ENCODE data around the gene SNX10. TPM values are rescaled to one million over a fixed set of nuclear protein-coding genes. Genes with fewer than 3 reads are reported as not detected.

Gene SNX10
- total RNA-seq, 4 donors from 2014 or later: 0.87 to 5.2 (median 2.0) TPM

DNA sequence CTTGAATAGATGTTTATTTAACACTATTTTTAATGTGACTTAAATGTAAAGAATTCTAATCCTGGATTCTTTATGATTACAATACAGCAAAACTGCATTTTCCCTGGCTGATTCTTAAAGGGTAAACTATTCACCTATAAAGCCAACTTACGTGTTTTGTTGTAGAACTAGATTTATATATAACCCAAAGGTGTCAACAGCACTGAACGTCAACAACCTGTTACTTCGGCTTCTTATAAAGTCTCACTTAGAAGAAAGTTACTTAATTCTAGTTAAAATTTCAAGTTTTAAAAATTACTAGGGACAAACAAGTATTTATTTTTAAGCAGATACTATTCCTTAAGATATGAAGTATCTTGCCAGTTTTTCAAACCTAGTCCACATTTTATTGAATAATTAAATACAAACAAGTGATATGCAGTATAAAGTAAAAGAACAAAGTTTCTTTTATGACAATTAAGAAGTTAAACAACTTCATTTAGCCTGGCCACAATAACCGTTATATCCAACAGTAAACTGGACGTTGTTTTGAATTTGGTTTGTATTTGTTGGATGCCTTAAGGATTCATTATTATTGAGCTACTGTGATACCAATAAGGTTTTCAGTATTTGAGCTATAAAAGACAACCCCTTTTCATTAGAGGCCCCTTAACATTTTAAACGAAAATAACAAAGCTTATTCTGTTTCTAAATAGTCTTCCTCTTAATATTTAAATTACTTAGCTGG, 83.1 kb downstream of the SNX10 start:
- no peaks in the 10 kb centered on the region for H3K9me3 ChIP-seq
- H3K27ac ChIP-seq: no peak overlapping the region
- peaks cover 18% of the 10 kb centered on the region for H3K4me1 ChIP-seq
- H3K36me3 ChIP-seq: no peaks in the 10 kb centered on the region
- H3K27me3 ChIP-seq: peaks cover 93% of the 10 kb centered on the region
- no peak for DNase-seq (ENCODE audit: low spot score in 2 of 2)
- TF ChIP-seq, protein P1, sequence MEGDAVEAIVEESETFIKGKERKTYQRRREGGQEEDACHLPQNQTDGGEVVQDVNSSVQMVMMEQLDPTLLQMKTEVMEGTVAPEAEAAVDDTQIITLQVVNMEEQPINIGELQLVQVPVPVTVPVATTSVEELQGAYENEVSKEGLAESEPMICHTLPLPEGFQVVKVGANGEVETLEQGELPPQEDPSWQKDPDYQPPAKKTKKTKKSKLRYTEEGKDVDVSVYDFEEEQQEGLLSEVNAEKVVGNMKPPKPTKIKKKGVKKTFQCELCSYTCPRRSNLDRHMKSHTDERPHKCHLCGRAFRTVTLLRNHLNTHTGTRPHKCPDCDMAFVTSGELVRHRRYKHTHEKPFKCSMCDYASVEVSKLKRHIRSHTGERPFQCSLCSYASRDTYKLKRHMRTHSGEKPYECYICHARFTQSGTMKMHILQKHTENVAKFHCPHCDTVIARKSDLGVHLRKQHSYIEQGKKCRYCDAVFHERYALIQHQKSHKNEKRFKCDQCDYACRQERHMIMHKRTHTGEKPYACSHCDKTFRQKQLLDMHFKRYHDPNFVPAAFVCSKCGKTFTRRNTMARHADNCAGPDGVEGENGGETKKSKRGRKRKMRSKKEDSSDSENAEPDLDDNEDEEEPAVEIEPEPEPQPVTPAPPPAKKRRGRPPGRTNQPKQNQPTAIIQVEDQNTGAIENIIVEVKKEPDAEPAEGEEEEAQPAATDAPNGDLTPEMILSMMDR (IDR thresholded peaks at IDR 0.05): no peak
- TF ChIP-seq EP300 (IDR thresholded peaks at IDR 0.05): no peak
- no peak for TF ChIP-seq POLR2AphosphoS5 (IDR thresholded peaks at IDR 0.05)
- TF ChIP-seq POLR2A (IDR thresholded peaks at IDR 0.05): no peak
- no peak overlapping the region for H3K4me3 ChIP-seq
- WGBS: 84% methylated on average over 6 of the region's 6 CpGs

DNA sequence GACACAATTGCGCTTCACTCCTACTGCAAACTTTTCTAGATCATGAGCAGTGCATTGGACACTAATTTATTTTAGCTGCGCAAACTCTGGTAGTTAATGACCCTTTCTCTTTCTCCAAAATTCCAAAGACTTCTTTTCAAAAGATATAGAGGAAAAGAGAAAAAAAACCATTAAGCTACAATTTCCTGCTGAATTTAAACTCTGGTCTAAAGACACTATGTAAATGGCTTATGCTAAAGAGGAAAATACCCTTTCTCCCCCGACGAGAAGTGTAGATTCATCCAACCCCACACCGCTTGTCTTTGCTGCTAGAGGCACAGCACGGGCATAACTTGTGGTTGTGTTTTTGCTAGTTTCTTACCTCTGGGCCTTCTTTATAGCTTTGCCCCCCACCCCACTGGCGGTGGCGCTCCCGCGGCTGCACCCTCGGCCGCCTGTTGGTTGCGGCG, 84.1 kb downstream of the SNX10 start:
- no peaks in the 10 kb centered on the region for H3K36me3 ChIP-seq
- no peaks in the 10 kb centered on the region for H3K9me3 ChIP-seq
- TF ChIP-seq EP300 (IDR thresholded peaks at IDR 0.05): no peak
- TF ChIP-seq POLR2AphosphoS5 (IDR thresholded peaks at IDR 0.05): no peak
- TF ChIP-seq, protein P1 (IDR thresholded peaks at IDR 0.05): no peak
- no peak for TF ChIP-seq POLR2A (IDR thresholded peaks at IDR 0.05)
- H3K4me1 ChIP-seq: peaks cover 18% of the 10 kb centered on the region
- peaks cover 93% of the 10 kb centered on the region for H3K27me3 ChIP-seq
- 22% methylated on average over 14 of the region's 14 CpGs for WGBS
- no peak for DNase-seq (ENCODE audit: low spot score in 2 of 2)
- H3K27ac ChIP-seq: peak overlapping the region; percentile 45
- H3K4me3 ChIP-seq: peak overlapping the region; percentile 55

DNA sequence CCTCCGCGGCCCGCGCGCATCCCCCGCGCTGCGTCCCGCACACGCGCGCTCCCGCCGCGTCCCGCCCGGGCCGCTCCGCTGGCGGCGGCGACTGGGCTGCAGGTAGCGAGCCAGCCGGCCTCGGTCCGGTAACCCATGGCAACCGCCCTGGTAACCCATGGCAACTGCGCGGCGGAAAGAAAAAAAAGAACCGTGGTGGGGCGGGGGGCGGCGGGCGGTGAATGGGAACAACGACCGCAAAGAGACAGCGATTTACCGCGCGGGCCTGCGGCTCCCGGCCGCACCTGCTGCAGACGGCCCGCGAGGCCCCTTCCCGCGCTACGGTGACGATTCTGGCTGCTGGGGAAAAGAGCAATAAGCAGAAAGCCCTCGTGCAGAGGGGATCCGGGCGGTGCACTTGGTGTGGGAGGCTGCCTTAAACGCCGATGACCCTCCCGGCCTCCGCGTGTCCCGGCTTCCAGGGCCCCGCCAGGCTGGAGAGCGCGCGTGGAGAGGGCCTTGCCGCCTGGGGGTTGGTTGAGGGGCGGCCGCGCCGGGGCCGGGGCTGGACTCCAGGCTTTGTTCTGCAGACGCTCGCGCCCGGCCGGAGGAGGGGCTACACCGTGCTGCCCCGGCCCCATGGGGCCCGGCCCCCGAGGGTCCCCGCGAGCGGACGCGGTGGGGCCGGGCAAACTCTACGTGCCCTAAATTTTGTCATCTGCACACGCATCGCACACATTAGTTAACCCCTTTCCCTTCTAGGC, 84.7 kb downstream of the SNX10 start:
- peaks cover 93% of the 10 kb centered on the region for H3K27me3 ChIP-seq
- H3K4me3 ChIP-seq: peak overlapping the region; percentile 55
- no peak for DNase-seq (ENCODE audit: low spot score in 2 of 2)
- H3K9me3 ChIP-seq: no peaks in the 10 kb centered on the region
- no peaks in the 10 kb centered on the region for H3K36me3 ChIP-seq
- peak overlapping the region; percentile 45 for H3K27ac ChIP-seq
- peaks cover 18% of the 10 kb centered on the region for H3K4me1 ChIP-seq
- WGBS: 0% methylated on average over 5 of the region's 88 CpGs
- TF ChIP-seq, protein P1 (IDR thresholded peaks at IDR 0.05): no peak
- TF ChIP-seq POLR2A (IDR thresholded peaks at IDR 0.05) (no peak), POLR2AphosphoS5 (IDR thresholded peaks at IDR 0.05) (no peak), EP300 (IDR thresholded peaks at IDR 0.05) (no peak)

DNA sequence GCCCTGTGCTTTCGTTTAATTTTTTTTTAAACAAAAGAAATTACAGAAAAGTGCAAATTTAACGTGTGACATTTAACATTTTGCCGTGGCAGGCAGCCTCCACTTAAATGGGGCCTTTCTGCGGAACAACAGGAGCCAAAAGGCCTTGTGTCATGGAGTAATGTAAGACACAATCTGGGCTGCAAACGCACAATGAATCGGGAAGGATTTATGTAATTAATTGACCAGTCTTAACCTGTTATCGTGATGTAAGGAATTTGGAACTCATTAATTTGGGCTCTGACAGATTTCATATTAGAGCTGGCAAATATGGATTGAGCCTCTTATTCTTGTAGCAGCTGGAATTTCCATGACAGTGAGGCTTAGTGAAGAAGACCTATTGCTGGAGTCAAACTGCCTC, 86.4 kb downstream of the SNX10 start:
- no peak for TF ChIP-seq POLR2A (IDR thresholded peaks at IDR 0.05)
- TF ChIP-seq EP300 (IDR thresholded peaks at IDR 0.05): no peak
- TF ChIP-seq, protein P1 (IDR thresholded peaks at IDR 0.05): no peak
- TF ChIP-seq POLR2AphosphoS5 (IDR thresholded peaks at IDR 0.05): no peak
- H3K4me1 ChIP-seq: peaks cover 18% of the 10 kb centered on the region
- no peak overlapping the region for H3K4me3 ChIP-seq
- DNase-seq (ENCODE audit: low spot score in 2 of 2): no peak
- 62% methylated on average over 7 of the region's 7 CpGs for WGBS
- no peaks in the 10 kb centered on the region for H3K9me3 ChIP-seq
- no peak overlapping the region for H3K27ac ChIP-seq
- H3K27me3 ChIP-seq: peaks cover 90% of the 10 kb centered on the region
- H3K36me3 ChIP-seq: no peaks in the 10 kb centered on the region

DNA sequence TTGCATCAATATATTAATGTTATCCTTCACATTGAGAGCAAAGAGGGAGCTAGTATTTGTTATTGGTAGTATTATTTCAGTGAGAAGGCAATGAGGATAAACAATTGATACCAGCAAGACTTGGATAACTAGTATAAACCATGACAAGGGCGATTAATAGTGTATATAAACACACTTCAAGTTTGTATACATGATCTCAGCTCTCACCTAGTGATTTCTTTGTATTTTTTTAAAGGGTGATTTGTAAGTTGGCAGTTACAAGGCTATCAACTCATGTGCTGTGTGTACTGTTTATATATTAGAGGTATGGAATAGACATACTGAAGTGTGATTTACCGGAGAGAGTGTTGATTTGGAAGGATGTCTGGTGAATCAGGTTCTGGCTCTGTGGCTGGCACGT, 88.0 kb downstream of the SNX10 start:
- TF ChIP-seq, protein P1 (IDR thresholded peaks at IDR 0.05): no peak
- TF ChIP-seq POLR2A (IDR thresholded peaks at IDR 0.05) (no peak), POLR2AphosphoS5 (IDR thresholded peaks at IDR 0.05) (no peak), EP300 (IDR thresholded peaks at IDR 0.05) (no peak)
- Histone ChIP-seq H3K4me3 (no peak overlapping the region), H3K36me3 (no peaks in the 10 kb centered on the region), H3K9me3 (no peaks in the 10 kb centered on the region), H3K27me3 (peaks cover 88% of the 10 kb centered on the region), H3K4me1 (peaks cover 18% of the 10 kb centered on the region), H3K27ac (no peak overlapping the region)
- WGBS: 59% methylated on average over 3 of the region's 3 CpGs
- DNase-seq (ENCODE audit: low spot score in 2 of 2): no peak

Measured in suprapubic skin (tissue), 4 donors.